Stimulated activated CD4-positive, alpha-beta T cell treated with anti-CD3 and anti-CD28 coated beads, TNF-alpha, amount 100 ng/mL, for 1 hour (primary cell): Measurements from ENCODE around the gene FHL2.

Source experiments
- DNase-seq, 3 donors: peaks; one replicate each; pipeline ENCODE4 v3.0.0-alpha.2; 2020; ENCODE audit warnings: low read depth in 3 of 3, low spot score in 1 of 3

The FHL2 gene

DNA sequence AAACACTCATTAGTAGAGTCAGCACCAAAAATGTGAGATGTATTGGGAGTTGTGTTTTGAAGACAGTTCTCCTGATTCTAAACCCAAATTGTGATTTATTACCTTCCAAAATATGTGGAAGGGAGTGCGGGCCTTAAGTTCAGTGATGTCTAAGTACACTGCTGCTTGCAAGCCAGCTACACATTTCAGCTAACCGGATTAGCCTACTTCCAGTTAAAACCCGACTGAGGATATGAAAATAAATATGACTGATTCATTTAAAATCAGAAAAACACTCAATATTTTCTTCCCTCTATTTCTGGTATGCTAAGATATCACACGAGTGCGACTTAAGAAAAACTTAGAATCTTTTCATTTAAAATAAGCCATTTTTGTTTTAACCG is 907 bp downstream of the FHL2 start:
- DNase-seq, result no peak

DNA sequence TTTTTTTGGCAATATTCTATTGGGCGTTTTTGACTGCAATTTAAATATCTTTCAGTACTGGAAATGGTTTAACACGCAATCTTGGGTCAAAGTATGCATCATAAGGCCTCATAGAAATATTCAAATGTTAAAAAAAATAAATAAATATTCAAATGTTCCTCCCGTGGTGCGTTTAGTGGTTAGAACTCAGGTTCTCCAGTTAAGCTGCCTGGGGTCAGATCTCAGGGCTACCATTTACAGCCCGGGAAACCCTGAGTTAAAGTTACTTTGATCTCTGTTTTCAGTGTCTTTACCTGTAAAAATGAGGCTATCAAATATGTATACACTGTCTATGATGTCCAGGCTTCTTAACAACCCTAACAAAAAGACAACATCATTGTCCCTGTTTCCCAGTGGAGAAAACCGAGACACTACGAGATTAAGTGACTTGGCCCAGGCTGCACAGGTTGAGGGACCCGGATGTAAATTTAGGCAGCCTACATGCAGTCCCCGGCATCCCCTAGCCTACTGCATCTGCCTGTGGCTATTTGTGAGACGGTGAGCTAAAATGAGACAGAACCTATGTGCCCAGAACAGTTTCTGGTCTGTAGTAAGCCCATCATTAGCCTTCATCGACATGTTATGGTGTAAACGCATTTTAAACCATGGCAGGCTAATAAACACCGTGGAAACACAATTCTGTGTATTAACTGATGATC is 1.7 kb downstream of the FHL2 start:
- no peak for DNase-seq

DNA sequence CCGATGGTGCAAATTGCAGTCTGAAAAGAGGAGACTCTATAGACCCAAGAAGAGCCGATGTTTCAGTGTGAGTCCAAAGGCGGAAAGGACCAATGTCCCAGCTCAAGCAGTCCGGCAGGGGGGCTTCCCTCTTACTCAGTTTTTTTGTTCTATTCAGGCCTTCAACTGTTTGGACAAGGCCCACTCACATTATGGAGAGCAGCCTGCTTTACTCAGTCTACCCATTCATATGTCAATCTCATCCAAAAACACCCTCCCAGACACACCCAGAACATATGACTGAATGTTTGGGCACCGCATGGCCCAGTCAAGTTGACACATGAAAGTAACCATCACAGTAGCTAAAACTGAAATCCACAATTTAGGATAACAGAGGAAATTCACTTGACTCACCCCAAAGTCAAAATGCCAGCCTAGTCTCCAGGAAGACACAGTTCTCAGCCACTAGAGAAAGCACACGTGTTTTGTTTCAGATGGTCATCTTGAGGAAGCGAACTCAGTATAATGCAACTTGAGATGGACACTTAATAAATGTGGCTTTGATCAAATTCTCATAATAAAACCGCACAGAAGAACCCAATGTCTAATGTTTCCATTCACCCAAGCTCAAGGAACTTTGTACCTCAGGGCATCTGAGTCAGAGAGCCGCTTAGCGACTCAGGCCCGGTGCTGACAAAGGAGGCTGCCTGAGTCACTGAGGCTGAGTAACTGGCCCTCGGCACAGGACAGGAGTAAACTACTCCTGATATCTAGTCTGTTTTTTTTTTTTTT is 2.4 kb downstream of the FHL2 start:
- DNase-seq, result peak in 1 of 3 donors; percentile 11

DNA sequence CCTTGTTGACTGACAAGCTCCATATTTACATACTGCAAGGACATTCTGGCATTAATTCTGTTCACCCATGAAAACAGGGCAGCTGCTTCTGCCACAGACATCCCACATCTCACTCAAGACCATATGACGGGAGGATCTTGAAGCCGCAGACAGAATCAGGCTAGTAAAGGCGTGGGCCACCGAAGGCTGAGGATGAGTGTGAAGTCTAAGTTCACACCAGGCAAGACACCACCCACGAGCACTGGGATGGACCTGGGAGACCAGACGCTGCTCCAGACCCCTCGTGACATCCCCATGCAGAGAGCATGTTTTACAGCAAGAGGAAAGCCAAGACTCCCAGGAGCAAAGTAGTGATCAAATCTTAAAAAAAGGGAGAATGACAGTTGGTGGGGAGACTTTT is 3.2 kb downstream of the FHL2 start:
- DNase-seq, result no peak

DNA sequence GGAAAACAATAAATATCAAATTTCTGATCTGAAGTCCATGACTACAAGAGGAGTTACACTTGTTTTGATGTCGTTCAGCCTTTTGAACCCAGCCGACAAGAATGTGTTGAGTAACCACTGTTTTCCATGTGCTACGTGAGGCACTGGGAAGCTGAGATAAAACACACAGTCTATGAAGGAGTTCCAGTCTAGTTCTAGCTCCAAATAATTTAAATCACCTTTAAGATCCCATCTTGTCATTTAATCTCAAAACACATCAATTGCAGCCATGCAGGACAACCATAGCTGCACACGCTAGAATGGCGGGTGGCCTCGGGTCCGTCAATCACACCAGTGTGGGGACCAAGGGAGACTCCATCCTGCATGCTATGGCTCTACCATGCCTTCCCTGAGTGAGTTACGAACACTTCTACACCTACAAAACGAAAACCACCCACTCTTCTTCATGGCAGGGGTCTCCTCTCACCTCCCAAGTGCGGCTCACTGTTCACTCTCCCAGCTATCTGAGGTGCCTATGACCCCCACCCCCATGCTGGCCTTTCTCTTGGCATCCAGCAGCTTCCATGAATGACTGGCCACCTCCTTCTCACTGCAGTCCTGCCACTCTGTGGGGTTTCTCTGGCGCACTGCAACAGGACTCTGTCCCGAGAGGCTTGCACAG is 3.8 kb downstream of the FHL2 start:
- DNase-seq, result no peak

DNA sequence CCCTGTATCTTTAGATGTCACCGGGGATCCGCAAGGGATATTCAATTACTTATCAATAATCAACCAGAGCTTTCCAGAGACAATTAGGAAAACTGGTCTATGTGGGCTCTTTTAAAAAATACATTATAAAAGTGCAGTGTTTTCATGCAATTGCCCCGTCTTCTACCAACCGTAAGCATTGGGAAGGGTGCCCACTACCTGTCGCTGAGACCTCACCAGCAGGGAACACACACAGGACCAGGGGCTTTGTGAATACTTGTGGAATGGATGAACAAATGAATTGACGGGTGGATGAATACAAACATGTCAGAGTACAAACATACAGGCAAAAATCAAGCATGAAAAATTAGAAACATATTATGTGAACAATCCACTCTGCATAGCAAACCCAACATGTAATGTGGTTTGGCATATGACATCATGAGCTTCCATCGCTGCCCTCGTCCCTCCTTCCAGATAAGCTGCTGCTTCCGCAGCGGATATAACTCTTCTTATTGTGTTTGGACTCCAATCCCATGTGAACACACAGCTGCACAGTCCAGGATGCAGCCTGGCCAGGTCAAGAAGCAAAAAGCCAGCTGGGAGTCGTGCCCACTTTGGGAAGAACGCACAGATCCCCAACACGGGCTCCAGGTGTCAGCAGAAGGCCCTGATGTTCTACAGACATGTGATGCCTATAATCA is 5.3 kb downstream of the FHL2 start:
- DNase-seq, result no peak

DNA sequence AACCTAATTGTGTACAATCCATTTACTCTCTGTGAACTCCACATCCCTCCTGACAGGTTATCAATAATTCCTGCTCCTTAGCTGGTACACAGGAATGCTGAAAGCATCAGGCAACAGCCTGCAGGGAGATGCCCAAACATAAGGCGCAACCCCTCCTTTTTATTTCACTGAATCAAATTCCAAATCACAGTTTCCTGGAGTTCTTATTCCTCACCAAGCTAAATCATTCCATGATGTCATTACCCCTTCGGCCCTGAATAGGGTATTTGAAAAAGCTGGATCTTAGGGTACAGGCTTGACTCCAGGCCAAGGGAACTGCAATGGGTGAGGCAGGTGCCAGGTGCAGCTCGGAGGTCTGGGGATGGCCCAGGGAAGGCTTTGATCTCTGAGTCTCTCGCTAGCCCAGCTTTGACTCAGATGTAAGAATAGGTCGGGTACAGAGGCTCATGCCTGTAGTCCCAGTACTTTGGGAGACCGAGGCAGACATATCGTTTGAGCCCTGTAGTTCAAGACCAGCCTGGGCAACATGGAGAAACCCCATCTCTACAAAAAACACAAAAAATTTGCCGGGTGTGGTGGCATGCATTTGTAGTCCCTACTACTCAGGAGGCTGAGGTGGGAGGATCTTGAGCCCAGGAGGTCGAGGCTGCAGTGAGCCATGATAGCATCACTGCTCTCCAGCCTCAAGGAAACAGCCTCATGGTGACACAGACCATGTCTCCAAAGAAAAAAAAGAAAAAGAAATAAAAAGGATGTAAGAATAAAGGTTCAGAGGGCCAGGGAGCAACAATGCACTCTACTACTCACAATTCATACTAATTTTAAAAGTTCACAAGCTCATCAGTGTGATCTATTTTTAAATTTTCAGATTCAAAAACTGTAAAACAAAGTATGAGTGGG is 6.8 kb downstream of the FHL2 start:
- DNase-seq, result no peak

DNA sequence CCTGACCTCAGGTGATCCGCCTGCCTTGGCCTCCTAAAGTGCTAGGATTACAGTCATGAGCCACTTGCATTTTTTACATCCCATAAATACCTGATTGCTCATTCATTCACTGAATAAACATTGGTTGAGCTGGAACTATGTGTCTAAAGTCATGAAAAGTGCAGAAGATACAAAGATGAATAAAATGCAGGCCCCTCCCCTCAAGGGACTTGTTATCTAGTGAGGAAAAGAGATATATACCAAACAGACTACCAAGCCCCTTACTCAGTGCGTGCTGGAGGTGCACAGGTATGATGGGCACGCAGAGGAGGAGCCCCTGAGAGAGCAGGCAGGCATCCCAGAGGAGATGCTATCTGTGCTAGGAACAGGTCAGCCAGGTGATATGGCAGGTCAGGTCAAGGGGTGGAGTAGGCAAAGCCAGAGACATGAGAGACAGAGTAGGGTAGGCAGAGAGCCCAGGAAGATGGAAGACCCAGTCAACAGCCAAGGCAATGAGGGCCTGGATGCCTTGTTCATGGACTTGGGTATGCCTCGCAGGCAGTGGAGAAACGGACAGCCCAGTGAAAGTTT is 7.7 kb downstream of the FHL2 start:
- no peak for DNase-seq

DNA sequence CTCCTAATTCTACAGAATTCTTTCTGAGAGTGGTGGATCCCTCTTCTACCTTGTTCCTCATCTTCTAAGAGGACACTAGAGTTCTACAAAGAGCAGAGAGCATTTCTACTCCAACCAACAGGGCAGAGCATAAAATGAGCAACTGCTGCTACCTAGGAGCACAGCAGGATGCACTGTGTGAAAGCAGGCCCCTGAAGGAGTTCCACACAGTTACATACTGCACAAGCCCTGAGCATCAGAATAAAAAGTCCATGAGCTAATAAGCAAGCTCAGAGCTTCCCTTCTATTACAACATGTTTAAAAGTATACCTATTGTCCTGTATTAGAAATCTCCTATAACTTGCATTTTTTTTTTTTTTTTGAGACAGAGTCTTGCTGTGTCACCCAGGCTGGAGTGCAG is 8.4 kb downstream of the FHL2 start:
- DNase-seq, result no peak

DNA sequence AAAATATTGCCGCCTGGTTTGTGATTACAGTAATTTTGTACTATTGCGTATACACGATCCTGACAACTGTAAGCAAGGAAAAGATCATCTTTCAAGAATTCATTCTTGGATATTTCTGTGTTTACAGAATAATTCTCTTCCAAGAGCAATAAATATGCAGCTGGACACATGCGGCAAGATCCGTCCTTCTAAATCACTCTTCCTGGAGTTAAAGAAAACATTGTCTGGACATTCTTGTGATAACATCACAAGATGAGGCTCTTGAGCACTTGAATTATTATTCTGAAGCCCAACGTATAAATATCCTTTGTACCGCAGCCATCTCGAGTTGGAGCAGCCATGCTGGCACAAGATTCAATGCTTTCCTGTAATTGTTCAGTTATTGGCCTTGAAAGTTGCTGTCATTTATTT is 9.9 kb downstream of the FHL2 start:
- DNase-seq, result no peak

DNA sequence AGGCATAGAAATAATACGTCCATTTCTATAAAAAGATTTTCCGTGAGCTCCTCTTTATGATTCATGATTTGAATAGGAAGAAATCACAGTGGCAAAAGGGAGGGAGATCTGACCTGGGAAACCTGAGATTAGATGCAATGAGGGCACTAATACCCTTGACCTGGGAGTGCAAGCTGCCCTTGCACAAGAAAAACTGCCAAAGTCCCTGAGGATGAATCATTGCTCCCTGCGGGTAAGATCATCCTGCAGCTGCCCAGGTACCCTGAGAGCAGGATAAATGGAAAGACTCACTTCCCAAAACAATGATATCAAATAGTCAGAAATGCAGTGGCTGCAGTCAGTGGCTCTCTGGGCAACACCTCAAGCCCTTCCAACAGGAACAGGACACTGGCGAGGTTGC is 11.6 kb downstream of the FHL2 start:
- no peak for DNase-seq

DNA sequence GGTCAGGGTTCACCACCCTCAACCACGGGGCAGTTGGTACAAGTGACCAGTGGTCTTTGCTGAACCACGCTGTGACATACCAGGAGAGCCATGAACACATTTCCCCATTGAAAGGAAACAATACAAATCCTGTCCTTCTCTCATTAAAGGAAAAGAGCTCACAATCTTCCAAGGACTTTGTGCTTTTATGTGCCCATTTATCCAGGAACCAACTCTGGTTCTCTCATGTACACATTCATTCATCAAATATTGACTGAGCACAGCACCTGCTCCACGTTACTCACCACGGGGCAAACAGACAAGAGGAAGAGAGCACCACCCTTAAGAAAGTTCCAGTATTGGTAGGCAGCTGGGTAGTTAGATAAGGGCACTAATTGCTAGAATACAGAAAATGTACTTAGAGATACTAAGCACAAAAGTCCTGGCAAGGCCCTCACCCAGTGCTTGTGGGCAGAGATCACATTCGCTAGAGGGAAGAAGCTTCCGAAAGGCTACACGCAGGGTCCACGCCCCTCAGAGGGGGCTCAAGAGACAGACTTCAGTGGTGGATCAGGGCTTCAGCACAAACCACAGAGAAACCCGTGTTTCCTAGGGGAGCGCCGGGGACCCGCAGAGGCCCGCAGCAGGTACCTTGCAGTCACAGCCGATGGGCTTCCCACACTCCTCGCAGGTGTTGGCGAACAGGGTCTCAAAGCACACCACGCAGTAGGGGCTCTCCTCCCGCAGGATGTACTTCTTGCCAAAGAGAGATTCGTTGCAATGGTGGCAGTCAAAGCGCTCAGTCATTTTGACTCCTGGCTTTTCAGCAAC is 12.9 kb downstream of the FHL2 start:
- no peak for DNase-seq

DNA sequence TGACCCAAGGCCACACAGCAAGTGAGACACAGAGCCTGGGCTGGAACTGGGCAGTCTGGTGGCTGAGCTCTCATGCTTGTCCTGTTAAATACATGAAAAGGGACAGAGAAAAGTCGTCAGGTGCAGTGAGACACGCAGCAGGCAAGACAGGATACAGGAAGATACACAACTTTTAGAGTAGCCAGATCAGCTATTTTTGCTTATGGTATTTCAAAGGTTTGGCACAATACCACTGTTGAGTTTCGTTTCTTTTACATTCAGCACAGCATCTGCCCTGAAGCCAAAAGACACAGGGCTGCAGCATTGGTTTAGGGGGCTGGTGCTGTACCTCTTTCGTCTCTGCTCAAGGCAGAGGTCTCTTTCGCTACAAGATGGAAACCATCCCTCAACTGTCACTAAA is 14.0 kb downstream of the FHL2 start:
- no peak for DNase-seq

DNA sequence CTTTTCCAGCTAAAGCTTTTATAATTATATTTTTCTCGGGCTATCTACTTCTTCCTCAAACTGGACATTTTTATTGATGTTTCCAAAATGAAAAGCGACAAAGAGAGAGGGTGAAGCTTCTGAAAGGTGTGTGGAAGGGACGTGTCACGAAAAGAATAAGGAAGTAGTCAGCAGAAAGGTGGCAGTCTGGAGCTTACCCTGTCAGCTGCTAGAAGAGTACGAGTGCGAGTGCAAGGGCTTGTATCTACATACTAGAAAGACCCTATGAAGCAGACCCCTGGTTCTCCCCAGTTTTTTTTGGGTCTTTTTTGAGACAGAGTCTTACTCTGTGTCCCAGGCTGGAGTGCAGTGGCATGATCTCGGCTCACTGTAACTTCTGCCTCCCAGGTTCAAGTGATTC is 14.6 kb downstream of the FHL2 start:
- DNase-seq, result no peak

DNA sequence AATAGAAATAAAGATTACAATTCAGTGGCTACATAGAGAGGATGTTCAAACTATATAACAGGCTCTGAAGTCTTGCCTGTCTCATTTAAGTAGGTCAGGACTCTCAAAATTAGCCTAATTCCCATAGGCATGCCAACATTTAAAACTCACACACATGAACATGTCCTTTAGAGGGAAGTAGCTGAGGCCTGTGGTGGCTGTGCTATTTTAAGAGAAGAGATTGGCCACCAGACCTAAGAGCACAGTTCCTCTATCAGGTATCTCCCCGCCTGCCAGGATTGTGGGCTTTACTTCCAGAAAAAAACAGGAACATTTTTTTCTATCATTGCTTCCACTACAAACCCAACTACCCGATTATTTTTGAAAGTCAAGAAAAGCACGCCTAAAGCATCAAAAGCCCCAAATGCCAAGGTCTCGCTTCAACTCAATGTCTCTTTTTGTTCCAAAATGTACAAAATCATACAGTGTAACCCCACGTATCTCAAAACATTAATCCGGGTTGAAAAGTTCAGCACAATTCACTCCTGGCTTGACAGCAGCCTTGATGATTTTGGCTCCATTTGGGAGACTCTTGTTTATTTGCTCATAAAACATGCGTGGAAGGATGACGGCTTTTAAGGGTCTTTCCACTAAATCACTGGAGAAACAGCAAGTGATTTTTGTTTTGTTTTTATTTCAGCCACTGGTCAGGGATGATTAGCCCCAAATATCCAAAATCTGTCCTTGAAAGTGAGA is 15.3 kb downstream of the FHL2 start:
- DNase-seq, result no peak

DNA sequence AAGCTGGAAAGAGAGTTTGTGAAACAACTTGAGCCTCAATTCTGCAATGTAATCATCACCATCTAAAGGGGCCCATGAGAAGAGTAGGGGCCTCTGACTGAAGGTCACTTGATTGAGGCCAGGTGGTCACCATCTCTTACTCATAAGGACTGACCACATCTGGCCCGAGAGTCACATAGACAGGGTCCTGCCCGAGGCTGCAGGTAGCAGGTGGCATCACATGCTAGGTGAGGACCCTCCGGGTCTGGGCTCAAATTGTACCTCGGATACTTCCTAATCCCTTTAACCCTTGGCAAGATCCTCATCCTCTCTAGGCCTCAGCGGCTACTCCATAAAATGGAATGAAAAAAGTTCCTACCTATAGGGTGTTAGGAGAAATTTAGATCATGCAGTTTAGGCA is 16.7 kb downstream of the FHL2 start:
- DNase-seq, result no peak

DNA sequence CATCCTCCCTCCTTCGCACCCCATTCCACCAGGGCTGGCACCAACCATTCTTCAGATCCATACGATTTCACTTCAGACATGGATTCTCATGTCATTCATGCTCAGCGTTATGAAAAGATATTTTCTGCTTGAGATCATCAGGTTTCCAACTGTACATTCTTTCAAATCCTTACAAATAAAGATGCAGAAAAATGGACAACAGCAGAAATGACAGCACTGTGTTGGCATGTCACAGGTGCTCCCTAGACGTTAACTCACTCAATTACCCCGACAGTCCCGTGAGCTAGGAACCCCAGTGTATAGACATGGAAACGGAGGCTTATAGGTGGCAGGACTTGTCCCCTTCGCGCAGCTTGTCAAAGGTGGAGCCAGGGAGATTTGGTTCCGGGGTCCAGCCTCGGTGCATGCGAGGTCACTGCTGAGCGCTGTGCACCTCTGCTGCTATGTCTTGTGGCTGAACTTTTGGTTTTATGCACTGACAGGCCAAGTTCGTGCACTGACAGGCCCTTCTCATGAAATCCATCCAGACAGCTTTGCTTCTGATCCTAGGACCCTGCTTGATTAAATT is 17.7 kb downstream of the FHL2 start:
- DNase-seq, result no peak

DNA sequence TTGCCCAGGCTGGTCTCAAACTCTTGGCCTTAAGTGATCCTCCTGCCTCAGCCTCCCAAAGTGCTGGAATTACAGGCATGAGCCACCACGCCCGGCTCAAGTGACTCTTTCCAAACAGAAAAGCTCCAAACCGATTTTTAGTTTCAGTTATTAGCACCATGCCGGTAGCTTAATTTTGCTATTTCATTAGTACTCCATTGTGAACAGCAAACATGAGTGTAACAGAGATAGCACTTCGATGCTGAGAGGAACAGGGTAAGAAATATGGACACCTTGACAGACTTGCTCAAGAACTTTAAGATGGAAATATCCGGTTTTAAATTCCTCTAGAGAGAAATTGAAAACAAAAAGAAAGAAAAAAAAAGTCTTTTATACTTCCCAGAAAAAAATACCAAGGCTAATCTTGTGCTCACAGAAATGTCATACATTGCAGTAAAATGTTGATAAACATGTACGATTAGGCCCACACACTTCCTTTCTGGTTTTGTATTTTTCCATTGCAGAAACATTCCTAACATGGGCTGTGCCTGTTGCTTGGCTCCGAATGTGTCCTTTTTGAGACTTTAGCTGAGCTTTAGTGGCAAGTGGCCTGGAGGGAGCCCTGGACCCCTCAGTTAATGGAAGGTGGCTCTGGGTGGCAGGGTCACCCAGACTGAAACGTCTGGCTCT is 18.3 kb downstream of the FHL2 start:
- no peak for DNase-seq
